HEK293 (cell line): ENCODE results near the gene JPH3.

Experiments used
- INSM2 ChIP-seq: fragments of 450-650 bp; formaldehyde crosslinking; IDR thresholded peaks from 2 replicates; pipeline ENCODE4 v1.5.1; 2016; ENCODE audit warnings: missing biosample characterization, missing genetic modification characterization
- KLF1 ChIP-seq: fragments of 450-650 bp; formaldehyde crosslinking; IDR thresholded peaks from 2 replicates; pipeline ENCODE4 v1.5.1; 2016; ENCODE audit warnings: missing biosample characterization, missing genetic modification characterization
- ZEB2 ChIP-seq: fragments of 450-650 bp; formaldehyde crosslinking; IDR thresholded peaks from 2 replicates; pipeline ENCODE4 v1.5.1; 2016; ENCODE audit warnings: missing biosample characterization, missing genetic modification characterization
- ZNF146 ChIP-seq: fragments of 450-650 bp; formaldehyde crosslinking; IDR thresholded peaks from 2 replicates; pipeline ENCODE4 v1.5.1; 2016; ENCODE audit warnings: missing biosample characterization, missing genetic modification characterization
- ZNF202 ChIP-seq: fragments of 450-650 bp; formaldehyde crosslinking; IDR thresholded peaks from 2 replicates; pipeline ENCODE4 v1.5.1; 2016; ENCODE audit warnings: missing biosample characterization, missing genetic modification characterization, borderline replicate concordance
- ZNF24 ChIP-seq: fragments of 450-650 bp; formaldehyde crosslinking; IDR thresholded peaks from 2 replicates; pipeline ENCODE4 v1.5.1; 2016; ENCODE audit warnings: missing biosample characterization, missing genetic modification characterization
- ZNF302 ChIP-seq: fragments of 450-650 bp; formaldehyde crosslinking; IDR thresholded peaks from 2 replicates; pipeline ENCODE4 v1.5.1; 2016; ENCODE audit warnings: missing biosample characterization, missing genetic modification characterization, low read depth
- ZNF645 ChIP-seq: fragments of 450-650 bp; formaldehyde crosslinking; IDR thresholded peaks from 2 replicates; pipeline ENCODE4; 2016; ENCODE audit warnings: missing biosample characterization, missing genetic modification characterization
- TF ChIP-seq, protein P1 (sequence below): fragments of 450-650 bp; formaldehyde crosslinking; IDR thresholded peaks from 2 replicates; pipeline ENCODE4 v1.5.1; 2016; ENCODE audit warnings: missing biosample characterization, missing genetic modification characterization
- TF ChIP-seq, protein P2 (sequence below): fragments of 450-650 bp; formaldehyde crosslinking; IDR thresholded peaks from 2 replicates; pipeline ENCODE4 v1.5.1; 2016; ENCODE audit warnings: missing biosample characterization, missing genetic modification characterization

DNA sequence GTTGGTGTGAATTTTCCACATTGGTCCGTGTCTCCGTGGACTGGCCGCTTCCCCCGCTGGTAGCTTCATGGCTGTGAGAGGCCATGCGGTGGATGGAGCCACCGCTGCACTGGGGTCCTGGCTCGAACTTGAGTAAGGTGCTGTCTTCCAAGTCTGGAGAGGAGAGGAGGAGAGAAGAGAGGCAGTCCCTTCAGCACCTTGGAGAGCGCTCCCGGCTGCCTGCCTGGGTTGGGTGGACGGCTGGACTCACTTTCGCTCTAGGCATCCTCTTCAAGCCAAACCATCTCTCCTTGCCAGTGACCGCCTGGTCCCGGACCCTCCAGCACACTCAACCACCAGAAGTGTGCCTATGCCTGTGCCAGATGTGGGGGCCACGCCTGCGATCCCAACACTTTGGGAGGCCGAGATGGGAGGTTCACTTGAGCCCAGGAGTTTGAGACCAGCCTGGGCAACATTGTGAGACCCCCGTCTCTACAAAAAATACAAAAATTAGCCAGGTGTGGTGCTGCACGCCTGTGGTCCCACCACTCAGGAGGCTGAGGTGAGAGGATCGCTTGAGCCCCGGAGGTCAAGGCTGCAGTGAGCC lies 6.2 kb downstream of the JPH3 start:
- TF ChIP-seq ZNF202 (no peak), ZNF24 (tag by site-specific recombination) (no peak), ZEB2 (no peak), INSM2 (tag by site-specific recombination) (no peak), KLF1 (no peak), ZNF146 (tag by site-specific recombination) (no peak), ZNF302 (tag by site-specific recombination) (no peak), ZNF645 (tag by site-specific recombination) (no peak)
- TF ChIP-seq, protein P1, sequence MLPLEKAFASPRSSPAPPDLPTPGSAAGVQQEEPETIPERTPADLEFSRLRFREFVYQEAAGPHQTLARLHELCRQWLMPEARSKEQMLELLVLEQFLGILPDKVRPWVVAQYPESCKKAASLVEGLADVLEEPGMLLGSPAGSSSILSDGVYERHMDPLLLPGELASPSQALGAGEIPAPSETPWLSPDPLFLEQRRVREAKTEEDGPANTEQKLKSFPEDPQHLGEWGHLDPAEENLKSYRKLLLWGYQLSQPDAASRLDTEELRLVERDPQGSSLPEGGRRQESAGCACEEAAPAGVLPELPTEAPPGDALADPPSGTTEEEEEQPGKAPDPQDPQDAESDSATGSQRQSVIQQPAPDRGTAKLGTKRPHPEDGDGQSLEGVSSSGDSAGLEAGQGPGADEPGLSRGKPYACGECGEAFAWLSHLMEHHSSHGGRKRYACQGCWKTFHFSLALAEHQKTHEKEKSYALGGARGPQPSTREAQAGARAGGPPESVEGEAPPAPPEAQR (tag by site-specific recombination): no peak
- TF ChIP-seq, protein P2, sequence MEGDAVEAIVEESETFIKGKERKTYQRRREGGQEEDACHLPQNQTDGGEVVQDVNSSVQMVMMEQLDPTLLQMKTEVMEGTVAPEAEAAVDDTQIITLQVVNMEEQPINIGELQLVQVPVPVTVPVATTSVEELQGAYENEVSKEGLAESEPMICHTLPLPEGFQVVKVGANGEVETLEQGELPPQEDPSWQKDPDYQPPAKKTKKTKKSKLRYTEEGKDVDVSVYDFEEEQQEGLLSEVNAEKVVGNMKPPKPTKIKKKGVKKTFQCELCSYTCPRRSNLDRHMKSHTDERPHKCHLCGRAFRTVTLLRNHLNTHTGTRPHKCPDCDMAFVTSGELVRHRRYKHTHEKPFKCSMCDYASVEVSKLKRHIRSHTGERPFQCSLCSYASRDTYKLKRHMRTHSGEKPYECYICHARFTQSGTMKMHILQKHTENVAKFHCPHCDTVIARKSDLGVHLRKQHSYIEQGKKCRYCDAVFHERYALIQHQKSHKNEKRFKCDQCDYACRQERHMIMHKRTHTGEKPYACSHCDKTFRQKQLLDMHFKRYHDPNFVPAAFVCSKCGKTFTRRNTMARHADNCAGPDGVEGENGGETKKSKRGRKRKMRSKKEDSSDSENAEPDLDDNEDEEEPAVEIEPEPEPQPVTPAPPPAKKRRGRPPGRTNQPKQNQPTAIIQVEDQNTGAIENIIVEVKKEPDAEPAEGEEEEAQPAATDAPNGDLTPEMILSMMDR (tag by site-specific recombination): no peak
